Fibroblast of gingiva (primary cell): ENCODE results near the gene YIF1A.
"Not testable (repeated sequence)": the region's sequence is repeated elsewhere in the genome, so short reads cannot be mapped to it uniquely, and the experiment has no call there.

ENCODE experiments used
- DNase-seq: peaks from one replicate; pipeline ENCODE4 v3.0.0-alpha.2; 2011; ENCODE audit warnings: low read depth

The YIF1A gene

GRCh38 chr11:66311965-66312548 lies 23.1 kb upstream of the YIF1A start:
- peak; percentile 89 for DNase-seq

DNA sequence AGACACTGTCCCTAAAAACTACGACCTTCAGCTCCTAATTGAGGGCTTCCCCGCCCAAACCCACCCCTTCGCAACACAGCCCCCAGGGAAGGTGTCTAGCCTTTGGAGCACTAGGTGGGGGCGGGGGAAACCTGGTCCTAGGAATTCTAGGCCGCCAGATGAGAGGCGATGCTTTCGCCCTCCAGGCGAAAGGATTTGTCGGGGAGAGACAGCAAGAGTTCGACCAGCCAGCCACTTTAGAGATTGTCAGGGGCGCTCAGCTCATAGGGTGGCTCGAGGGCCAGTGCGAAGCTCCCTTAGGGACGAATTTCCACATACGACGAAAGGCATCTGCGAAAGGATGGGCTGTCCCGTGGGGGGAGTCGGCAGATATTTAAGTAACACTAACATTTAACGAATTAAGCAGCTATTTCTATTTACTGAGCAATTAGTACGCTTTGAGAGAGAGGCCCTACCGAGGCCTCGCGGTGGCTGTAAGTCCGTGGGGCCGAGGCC lies 22.6 kb upstream of the YIF1A start:
- no peak for DNase-seq

DNA sequence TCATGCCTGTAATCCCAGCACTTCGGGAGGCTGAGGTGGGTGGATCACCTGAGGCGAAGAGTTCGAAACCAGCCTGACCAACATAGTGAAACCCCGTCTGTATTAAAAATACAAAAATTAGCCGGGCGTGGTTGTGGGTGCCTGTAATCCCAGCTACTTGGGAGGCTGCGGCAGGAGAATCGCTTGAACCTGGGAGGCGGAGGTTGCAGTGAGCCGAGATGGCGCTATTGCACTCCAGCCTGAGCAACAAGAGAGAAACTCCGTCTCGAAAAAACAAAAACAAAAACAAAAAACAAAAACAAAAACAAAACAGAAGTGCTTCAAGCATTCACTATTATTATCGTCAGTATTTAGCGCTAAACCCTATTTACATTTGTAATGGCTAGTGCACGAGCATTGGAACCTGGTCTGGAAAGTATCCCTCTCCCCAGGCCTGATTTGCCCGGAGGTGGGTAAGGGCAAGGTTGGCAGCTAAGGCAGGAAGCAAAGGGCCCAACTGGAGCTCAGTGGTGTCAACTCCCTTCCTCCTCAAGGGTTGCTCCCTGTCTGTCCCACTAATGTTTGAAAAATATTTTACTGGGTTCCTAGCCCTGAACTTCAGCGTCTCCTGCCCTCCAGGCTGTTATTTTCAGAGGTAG lies 22.0 kb upstream of the YIF1A start:
- DNase-seq = not testable (repeated sequence)

GRCh38 chr11:66310324-66310723 lies 21.4 kb upstream of the YIF1A start:
- no peak for DNase-seq

DNA sequence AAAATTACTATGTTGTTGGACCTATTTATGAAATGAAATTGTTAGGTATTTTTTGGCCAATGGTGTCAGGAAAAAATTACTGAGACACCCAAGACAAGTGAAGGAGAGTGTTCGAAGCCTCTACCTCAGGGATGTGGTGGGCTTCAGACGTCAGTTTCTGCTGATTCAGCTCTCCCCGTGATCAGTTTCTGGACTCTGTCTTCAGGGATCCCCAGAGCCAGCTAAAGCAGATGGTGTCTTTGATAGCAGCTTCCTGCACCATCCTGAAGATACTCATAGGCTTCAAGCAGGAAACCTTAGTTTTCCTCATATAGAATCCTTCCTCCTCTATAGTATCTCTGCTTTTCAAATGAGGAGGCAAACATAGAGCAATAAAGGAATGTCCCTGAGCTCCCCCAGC lies 20.5 kb upstream of the YIF1A start:
- DNase-seq = no peak

DNA sequence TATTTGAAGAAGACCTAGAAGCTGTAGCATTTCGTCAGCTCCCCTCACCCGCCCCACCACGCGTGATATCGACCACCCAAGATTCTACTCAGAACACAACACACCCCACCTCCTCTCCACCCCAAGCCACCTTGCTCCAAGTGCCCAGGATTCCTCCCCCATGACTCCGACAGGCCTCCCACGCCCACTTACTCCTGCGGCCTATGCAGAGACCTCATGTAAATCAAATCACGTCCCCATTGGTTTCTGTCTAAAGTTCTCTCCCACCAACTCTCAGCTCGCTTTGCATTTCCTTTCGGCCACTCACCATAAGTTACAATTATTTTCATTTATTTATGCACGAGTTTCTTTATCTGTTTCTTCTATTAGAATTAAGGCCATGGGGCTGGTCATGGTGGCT lies 13.7 kb upstream of the YIF1A start:
- no peak for DNase-seq

- no peak for DNase-seq
Measured at GRCh38 chr11:66299186-66299585, 10.2 kb upstream of the YIF1A start.

DNA sequence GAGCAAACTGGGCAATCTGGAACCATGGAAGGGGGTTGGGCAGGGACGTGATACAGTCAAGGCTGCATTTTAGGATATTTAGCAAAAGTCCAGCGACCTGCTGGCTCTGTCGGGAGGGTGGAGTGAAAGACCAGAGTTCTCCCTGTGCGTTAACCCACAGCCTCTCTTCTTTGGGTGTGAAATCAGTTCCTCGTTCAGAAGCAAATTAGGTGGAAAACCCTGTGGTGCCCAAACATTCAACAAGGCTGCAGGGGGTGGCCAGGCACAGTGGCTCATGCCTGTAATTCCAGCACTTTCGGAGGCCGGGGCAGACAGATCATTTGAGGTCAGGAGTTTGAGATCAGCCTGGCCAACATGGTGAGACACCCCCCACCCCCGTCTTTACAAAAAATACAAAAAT lies 8.7 kb upstream of the YIF1A start:
- no peak for DNase-seq

DNA sequence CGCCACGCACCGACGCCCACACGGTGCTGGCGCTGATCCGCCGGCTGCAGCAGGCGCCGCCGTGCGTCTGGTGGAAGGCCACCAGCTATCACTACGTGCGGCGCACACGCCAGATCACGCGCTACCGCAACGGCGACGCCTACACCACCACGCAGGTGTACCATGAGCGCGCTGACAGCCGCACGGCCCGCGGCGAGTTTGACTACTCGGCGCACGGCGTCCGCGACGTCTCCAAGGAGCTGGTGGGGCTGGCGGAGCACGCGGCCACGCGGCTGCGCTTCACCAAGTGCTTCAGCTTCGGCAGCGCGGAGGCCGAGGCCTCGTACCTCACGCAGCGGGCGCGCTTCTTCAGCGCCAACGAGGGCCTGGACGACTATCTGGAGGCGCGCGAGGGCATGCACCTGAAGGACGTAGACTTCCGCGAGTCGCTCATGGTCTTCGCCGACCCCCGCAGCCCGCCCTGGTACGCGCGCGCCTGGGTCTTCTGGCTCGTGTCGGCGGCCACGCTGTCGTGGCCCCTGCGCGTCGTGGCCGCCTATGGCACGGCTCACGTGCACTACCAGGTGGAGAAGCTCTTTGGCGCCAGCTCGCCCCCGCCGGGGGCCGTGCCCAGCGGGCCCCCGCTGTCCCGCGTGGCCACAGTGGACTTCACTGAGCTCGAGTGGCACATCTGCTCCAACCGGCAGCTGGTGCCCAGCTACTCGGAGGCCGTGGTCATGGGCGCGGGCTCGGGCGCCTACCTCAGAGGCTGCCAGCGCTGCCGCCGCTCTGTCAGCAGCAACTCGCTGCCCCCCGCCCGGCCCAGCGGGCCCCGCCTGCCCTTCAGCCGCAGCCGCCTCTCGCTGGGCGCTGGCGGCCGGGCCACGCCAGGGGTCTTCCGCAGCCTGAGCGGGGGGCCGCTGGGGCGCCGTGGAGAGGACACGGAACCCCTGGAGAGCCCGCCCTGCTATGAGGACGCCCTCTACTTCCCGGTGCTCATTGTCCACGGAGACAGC lies 6.0 kb upstream of the YIF1A start:
- no peak for DNase-seq

DNA sequence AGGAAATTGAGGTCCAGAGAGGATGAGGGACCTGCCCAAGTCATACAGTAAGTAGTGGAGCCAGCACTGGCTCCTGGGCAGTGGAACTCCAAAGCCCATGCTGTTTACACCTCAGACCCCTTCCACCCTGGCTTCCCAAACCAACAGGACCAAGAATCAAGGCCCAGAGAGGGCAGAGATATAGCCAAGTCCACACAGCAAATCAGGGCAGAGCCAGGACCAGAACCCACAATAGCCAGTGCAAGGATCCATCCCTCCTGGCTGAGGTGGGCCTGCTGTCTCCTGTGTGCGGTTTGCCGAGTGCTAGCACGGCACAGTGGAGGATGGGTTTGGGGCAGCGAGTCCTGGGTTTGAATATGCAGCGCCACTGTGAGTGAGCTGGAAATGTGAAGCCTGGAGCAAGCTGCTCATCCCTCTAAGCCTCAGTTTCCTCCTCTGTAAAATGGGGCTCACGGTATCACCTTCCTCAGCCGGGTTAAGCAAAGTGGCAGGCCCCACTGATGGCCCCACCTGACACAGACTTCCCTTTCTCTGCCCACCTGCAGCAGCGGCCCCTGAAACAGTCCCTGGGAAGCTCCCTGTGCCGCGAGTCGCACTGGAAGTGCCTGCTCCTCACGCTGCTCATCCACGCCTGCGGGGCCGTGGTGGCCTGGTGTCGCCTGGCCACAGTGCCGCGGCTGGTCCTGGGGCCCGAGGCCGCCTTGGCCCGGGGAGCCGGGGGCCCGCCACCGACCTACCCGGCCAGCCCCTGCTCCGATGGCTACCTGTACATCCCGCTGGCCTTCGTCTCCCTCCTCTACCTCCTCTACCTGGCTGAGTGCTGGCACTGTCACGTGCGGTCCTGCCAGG lies 5.1 kb upstream of the YIF1A start:
- no peak for DNase-seq

- DNase-seq = no peak
Measured at GRCh38 chr11:66293352-66293751, 4.4 kb upstream of the YIF1A start.

DNA sequence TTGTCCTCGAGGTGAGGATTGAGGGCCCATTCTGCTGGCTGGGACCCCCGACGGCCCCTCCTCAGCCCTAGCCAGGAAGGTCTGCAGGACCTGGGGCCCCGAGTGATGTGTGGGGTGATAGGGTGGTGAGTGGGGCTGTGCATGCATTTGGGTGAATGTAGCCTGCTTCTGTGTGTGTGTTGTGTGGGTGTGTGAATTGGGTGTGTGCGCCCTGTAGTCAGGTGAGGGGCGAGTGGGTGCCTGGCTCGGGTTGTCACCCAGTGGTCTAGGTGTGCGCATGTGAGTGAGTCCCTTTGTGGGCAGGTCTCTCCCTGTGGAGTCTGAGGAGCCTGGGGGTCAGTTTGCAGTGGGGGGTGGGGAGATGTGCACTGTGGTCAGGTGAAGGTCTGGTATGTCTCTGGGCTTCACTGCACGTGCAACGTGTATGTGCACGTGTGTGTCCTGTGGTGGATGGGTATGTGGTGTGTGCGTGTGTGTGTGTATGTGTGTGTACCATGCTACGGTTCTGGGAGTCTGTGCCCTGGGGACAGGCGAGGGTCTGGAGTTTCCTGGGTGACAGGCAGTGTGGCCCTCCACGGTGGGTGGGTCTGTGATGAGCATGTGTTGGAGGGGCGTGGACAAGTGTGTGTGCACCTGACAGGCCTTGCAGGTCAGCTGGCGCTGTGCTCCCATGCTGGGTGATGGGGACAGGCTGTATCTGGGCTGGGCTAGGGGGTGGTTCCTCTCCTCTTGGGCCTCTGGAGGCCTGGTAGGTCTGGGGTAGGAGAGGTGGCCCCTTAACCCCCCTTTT lies 3.8 kb upstream of the YIF1A start:
- no peak for DNase-seq

DNA sequence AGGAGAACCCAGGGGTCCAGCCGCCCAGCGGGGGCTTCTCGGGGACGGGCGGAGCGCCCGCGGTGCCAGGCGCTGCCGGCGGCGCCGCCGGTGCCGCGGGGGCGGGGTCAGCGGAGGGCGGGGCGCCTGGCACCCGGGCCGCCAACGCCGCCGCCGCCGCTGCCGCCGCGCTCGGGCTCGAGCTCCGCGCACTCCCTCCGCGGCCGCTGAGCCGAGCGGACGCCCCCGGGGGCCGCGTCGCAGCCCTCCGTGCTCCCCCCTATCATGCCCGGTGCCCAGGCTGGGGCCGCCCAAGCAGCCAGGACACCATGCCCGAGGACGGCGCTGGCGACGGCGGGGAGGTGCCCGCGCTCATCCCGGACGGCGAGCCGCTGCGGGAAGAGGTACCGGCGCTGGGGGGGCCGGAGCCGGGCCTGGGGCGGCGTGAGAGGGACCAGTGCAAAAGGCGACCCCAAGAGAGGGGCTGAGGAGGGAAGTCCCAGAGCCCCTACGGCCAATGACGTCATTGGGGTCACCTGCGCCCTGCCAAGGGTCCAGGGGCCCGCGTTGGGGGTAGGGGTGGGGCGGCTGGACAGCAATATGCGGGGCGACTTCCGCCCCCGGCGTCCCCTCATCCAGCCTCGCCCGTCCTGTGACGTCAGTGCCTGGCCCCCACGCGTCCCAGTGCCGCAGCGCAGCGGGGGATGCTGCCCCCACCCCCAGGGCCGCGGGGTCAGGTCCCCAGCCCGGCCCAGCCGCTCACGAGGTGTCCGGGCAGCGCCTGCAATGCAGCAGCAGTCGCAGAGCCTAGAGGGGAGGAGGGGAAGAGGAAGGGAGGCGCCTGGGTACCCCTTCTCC lies 3.0 kb upstream of the YIF1A start, which contains the start of gene TMEM151A:
Gene TMEM151A (plus strand): TSS at position 189 of the 837 bp plus-strand sequence. CDS start 120 bp downstream, at position 309.
- DNase-seq = no peak

GRCh38 chr11:66291303-66291705 lies 2.4 kb upstream of the YIF1A start:
- no peak for DNase-seq

DNA sequence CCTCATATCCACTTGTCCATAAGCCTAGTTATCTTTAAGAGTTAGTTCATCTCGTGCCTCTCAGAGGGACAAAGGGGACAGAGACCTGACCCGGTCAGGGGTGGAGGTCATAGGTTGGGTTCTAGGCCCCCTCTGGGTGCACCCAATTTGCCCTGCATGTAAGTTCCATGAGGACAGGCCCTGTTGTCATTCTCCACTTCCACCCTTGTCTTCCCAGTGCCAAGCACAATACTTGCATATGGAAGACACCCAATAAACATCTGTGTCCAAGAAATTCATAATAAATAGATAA lies 1.3 kb upstream of the YIF1A start:
- DNase-seq = no peak

GRCh38 chr11:66289548-66290329 lies 796 bp upstream of the YIF1A start:
- DNase-seq = no peak

DNA sequence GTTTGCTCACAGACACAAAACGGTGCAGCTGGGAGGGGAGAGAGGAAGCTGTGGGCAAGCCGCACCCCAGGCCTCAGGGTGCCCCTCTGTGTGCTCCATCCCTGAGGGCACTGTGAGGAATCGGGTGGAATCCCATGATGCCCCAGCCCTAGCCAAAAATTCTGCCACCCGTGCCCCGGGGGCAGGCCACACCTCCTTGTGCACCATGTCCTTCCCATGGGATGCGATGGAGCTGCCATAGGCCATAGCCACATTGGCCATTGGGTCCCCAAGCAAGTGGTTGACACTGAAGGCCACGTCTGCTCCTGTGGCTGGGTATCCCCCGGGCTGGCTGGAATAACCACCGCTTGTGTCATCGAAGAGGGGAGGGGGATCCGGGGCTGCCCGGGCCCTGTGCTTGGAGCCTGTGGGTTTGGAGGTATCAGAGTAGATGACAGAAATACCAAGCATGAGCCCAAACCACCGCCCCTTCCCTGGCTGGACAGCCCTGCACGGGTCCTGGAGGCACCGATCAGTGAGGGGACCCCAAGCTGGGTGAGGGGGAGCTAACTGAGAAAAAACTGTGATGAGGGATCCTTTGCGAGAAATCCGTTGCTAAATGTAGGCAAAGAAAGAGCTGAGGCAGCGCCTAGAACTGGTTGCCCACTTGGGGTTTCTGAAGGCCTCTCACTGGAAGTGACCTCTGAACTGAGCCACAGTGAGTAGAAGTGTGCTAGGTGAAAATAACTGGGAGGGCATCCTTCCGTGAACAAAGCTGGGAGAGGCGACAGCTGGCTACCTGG lies 863 bp downstream of the YIF1A start:
- DNase-seq = no peak

- no peak for DNase-seq
Measured at GRCh38 chr11:66287211-66287888, 1.6 kb downstream of the YIF1A start.
